ENCODE results near the gene AANAT.

DNA sequence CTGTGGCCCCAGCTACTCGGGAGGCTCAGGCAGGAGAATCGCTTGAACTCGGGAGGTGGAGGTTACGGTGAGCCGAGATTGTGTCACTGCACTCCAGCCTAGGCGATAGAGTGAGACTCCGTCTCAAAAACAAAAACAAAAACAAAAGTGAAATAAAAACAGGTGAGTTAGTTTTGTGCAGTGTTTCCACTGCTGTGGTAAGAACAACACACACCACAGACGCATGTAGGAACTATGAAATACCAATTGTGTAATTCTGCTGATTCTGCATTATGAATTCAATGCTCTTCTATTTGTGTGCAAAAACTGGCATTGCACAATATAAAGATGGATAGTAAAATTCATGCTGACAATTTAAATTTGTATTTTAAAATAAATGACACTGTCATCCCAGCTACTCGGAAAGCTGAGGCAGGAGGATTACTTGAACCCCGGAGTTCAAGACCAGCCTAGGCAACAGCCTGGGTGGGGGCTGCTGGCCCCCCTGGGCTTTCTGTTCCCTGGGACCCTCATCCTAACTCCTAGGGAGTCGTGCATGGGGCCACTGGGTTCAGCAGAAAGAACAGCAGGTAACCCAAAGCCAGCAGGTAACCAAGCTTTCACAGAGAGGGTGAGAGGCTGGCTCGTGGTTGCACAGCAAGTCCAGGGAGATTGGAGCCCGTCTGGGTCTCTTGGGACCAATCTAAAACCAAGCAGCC is 44.4 kb downstream of the AANAT start:
- TF ChIP-seq CTCF (conservative IDR thresholded peaks at IDR 0.05; ENCODE audit: low read length): no peak
- TF ChIP-seq EZH2phosphoT487 (IDR thresholded peaks at IDR 0.05; ENCODE audit: borderline replicate concordance, low read depth, low read length): no peak

Measured in OCI-LY7 (cell line).